ENCODE measurements around the gene ATG16L2. TPM values are rescaled to one million over a fixed set of nuclear protein-coding genes. Genes with fewer than 3 reads are reported as not detected.
"Not testable (repeated sequence)": the region's sequence is repeated elsewhere in the genome, so short reads cannot be mapped to it uniquely, and the experiment has no call there.

The ATG16L2 gene
- polyA plus RNA-seq, 1 donor = 17.9 TPM

- no peak for DNase-seq
Measured at GRCh38 chr11:72826191-72826941, 12.2 kb downstream of the ATG16L2 start.

GRCh38 chr11:72826942-72827480, 12.8 kb downstream of the ATG16L2 start:
- no peak for DNase-seq

GRCh38 chr11:72827656-72828055, 13.4 kb downstream of the ATG16L2 start:
- not testable (repeated sequence) for DNase-seq

DNA sequence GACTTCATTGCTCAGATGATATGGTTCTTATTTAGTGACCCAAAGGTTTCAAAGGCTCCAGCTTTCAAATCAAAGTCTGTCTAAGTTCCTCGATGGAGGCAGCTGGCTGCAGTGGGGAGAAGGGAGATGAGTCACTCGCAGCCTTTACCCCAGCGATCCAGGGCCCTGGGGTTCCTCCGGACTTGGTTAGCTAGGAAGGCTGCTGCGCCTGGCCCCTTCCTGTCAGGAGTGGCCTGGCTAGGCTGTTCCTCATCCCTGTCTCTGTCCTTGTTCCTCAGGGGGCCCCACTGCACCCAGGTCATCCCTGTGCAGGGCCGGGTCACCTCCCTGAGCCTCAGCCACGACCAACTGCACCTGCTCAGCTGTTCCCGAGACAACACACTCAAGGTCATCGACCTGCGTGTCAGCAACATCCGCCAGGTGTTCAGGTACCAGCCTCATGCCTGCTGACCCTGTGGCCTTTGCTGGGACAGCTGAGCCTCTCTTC, 13.9 kb downstream of the ATG16L2 start:
- no peak for DNase-seq

GRCh38 chr11:72828692-72829101, 14.5 kb downstream of the ATG16L2 start:
- no peak for DNase-seq

DNA sequence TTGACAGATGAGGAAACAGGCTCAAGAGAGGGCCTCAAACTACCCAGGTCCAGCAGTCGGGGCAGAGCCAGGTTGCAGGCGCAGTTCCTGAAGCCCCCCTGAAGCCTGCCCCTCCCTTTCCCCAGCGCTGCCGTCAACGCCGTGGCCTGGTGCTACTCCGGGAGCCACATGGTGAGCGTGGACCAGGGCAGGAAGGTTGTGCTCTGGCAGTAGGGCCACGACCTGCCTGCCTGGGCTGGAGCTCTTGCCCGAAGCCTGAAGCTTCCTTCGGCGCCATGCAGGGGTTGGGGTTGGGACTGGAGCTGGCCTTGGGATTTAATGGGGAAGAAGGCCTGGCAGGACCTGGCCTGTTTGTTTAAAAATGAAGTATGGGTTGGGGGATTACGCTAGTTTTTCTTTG, 15.0 kb downstream of the ATG16L2 start:
- DNase-seq = no peak

DNA sequence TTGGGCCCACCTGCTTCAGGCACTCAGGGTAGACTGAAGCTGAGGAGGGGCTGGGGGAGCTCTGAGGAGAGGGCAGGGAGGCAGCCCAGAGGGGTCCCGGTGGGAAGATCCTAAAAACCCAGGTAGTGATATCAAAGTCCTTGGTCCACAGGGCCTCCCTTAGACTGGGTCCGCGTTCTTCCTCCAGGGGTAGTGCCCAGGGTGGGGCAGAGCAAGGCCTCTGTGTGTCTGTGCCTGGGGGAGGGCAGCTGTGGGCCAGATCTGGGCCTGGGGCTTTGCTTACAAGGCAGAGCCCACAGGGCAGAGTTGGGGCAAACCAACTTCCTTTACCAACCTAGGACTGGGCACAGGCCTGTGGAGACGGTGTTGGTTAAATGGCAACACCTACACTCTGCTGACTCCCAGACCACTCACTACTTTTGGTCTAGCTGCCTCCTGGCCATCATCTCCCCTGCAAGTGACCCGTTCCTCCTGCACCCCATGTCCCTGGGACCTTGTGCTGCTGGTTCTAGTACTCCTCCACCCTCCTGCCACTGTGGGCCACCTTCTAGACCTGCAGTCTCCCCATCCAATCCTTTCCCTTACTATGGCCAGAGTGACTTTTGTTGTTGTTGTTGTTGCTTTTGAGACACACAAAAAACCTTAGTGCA, 15.8 kb downstream of the ATG16L2 start:
- no peak for DNase-seq

DNA sequence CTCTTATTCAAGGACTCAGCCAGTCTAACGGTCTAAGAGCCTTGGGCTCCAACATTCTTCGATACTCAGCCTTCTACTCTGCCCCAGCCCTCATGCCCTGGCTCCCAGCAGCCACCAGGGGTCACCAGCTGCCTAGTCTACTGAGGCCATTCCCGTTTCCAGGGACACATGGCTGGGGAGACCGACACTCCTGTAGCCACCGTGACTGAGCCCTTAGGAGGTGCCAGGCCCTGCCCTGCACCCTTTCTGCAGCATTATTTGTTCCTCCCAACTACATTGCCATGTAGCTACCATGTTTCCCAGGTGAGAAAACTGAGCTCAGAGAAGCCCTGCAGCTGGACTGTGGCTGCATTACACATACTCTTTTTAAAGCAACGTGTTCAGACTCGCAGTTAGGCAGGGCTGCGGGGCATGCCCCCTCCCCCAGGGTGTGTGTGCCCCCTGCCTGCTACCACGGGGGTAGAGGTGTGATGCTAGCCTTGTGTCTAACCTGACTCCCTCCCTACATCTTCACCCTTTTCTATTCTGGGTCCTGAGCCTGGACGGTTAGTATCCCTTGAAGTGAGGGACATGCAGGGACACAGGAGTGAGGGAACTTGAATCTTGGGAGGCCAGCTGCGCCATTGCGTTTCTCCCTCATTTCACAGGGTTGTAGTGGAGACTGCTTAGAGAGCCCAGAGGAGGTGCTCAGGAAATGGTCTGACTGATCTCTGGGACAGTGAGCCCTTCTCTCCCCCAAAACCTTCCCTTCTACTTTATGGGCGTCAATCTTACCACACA, 17.5 kb downstream of the ATG16L2 start:
- peak; percentile 81 for DNase-seq

DNA sequence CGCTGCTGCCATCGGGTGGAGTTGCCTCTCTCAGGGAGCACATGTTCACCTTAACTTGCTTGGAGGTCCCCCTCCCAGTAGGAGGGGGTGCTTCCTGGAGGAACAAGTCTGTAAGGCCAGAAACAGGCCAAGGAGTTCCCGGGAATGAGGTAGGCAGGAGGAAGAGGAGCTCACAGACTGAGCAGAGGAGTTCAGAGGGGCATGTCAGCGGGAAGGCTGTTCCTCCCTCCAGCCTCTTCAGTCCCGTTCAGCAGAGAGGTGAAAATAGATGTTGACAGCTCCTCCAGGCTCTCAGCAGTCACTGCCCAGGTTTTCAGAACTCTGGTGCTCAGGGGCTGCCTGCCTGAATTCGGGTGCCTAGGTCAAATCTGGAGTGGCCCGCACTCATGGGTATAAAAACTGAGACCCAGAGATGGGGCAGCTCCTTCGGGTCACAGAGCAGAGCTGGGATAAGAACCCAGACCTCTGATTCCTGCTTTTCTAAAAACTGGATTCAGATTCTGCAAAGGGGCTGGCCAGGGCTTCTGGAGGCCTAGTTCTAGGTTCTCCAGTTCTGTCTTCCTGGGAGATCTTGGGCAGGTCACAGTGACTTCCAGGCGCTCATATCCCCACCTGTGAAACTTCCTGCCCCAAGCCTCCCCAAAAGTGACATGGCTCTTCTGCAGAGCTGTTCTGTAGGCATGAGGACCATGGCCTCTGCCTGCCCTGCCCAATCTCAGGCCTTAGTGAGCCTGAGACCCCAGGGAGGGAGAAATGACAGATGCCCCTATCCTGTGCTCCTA, 18.3 kb downstream of the ATG16L2 start:
- DNase-seq = no peak

- no peak for DNase-seq
Measured at GRCh38 chr11:72833083-72833733, 19.0 kb downstream of the ATG16L2 start.

- peak; percentile 83 for DNase-seq
Measured at GRCh38 chr11:72833811-72834493, 19.7 kb downstream of the ATG16L2 start.

GRCh38 chr11:72834905-72835304, 20.7 kb downstream of the ATG16L2 start:
- no peak for DNase-seq

GRCh38 chr11:72836111-72836510, 21.9 kb downstream of the ATG16L2 start:
- no peak for DNase-seq

DNA sequence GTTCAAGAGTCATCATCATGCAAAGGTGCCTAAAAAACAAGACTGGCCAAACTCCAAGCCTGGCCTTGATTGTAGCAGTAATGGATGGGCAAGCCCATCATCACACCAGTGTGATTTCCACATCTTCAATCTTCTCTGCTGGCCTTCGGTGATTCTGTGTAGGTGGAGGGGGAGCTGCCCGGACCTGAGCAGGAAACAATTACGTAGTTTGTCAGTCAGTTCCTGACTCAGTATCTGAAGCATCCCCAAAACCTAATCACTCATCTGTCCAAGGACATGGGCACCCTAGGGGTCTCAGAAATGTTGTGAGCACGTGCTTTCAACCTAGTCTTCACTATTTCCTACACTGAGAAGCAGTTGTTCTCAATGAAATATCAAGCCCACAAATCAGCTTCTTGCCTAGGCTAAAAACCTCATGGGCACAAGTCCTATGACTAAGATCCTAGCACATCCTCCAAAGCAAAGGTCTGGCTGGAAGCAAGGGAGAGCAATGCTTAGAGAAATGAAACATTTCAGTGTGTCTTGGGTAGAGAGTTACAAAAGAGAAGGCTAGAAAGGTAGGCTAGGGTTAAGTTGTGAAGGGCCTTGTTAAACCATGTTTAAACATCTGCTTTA, 24.6 kb downstream of the ATG16L2 start:
- no peak for DNase-seq

GRCh38 chr11:72840780-72841179, 26.6 kb downstream of the ATG16L2 start:
- no peak for DNase-seq

- no peak for DNase-seq
Measured at GRCh38 chr11:72841397-72841796, 27.2 kb downstream of the ATG16L2 start.

GRCh38 chr11:72842126-72842525, 27.9 kb downstream of the ATG16L2 start:
- no peak for DNase-seq

DNA sequence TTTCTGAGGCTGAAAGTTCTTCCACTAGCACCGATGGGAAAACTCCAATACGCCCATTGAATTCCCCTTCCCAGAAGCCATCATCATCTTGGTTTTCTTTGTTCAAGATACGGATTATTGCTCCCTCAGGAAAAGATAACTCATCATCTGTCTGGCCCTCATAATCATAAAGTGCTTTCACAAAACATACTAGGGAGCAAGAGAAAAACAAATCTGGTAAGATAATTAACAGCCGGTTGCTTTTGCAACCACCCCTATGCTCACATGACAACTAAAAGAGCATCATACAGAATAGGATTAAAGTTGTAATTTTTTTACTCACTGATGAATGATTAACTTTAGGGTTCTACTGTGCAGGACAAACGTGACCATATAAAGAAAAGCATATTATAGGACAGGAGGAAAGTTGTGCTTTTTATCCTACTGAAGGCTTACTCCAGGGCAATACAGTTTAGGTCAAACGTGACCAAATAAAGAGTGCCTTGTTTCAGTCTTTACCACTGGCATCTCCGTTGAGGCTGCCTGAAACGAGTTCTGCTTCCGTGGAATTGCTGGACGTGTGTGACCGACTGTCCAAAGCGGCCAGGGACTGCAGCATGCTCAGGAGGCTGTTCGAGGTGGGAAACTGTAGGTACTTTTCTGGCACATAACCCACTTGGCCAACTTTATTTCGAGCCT, 28.6 kb downstream of the ATG16L2 start:
- DNase-seq = no peak

GRCh38 chr11:72844356-72844755, 30.1 kb downstream of the ATG16L2 start:
- no peak for DNase-seq

Data from hindlimb muscle (tissue), 1 donor.